GM19324 (cell line): ENCODE data around the gene DLG2.
"Not testable (repeated sequence)": the region's sequence is repeated elsewhere in the genome, so short reads cannot be mapped to it uniquely, and the experiment has no call there.

Source experiments
- ATAC-seq: cut with Tn5 transposase; IDR thresholded peaks from one replicate; pipeline ENCODE4 v1.9.1; 2021; ENCODE audit warnings: mild to moderate bottlenecking, moderate library complexity; ENCODE audit not compliant: unreplicated experiment, low FRiP score

The DLG2 gene

GRCh38 chr11:84358034-84358433 is 1269.1 kb downstream of the DLG2 start:
- ATAC-seq = no peak

GRCh38 chr11:84355911-84356310 is 1271.2 kb downstream of the DLG2 start:
- no peak for ATAC-seq

- no peak for ATAC-seq
Observed at GRCh38 chr11:84345597-84345996, 1281.5 kb downstream of the DLG2 start.

- ATAC-seq = no peak
Observed at GRCh38 chr11:84345027-84345426, 1282.1 kb downstream of the DLG2 start.

GRCh38 chr11:84339796-84340195 is 1287.3 kb downstream of the DLG2 start:
- ATAC-seq = no peak

GRCh38 chr11:84333221-84333620 is 1293.9 kb downstream of the DLG2 start:
- ATAC-seq = no peak

GRCh38 chr11:84322211-84322610 is 1304.9 kb downstream of the DLG2 start:
- ATAC-seq = no peak

- ATAC-seq = no peak
Observed at GRCh38 chr11:84319863-84320262, 1307.3 kb downstream of the DLG2 start.

- no peak for ATAC-seq
Observed at GRCh38 chr11:84316866-84317555, 1310.1 kb downstream of the DLG2 start.

GRCh38 chr11:84313830-84314359 is 1313.2 kb downstream of the DLG2 start:
- no peak for ATAC-seq

GRCh38 chr11:84310268-84310667 is 1316.9 kb downstream of the DLG2 start:
- no peak for ATAC-seq

- not testable (repeated sequence) for ATAC-seq
Observed at GRCh38 chr11:84308491-84308890, 1318.7 kb downstream of the DLG2 start.

- ATAC-seq = no peak
Observed at GRCh38 chr11:84300092-84300491, 1327.1 kb downstream of the DLG2 start.

- no peak for ATAC-seq
Observed at GRCh38 chr11:84297570-84297969, 1329.6 kb downstream of the DLG2 start.

GRCh38 chr11:84295815-84296214 is 1331.3 kb downstream of the DLG2 start:
- no peak for ATAC-seq

GRCh38 chr11:84292955-84293354 is 1334.2 kb downstream of the DLG2 start:
- ATAC-seq = no peak

GRCh38 chr11:84292006-84292405 is 1335.1 kb downstream of the DLG2 start:
- no peak for ATAC-seq

- no peak for ATAC-seq
Observed at GRCh38 chr11:84290647-84291046, 1336.5 kb downstream of the DLG2 start.

- peak; percentile 69 for ATAC-seq
Observed at GRCh38 chr11:84289381-84289906, 1337.7 kb downstream of the DLG2 start.

- ATAC-seq = no peak
Observed at GRCh38 chr11:84273541-84273940, 1353.6 kb downstream of the DLG2 start.

- no peak for ATAC-seq
Observed at GRCh38 chr11:84270466-84270865, 1356.7 kb downstream of the DLG2 start.

GRCh38 chr11:84264066-84264465 is 1363.1 kb downstream of the DLG2 start:
- ATAC-seq = no peak
